Measurements from ENCODE around the gene ATP6V1B1. TPM values are rescaled to one million over a fixed set of nuclear protein-coding genes. Genes with fewer than 3 reads are reported as not detected.
"Not testable (repeated sequence)": the region's sequence is repeated elsewhere in the genome, so short reads cannot be mapped to it uniquely, and the experiment has no call there.

The ATP6V1B1 gene
- total RNA-seq, 2 donors from 2014 or later: not detected

DNA sequence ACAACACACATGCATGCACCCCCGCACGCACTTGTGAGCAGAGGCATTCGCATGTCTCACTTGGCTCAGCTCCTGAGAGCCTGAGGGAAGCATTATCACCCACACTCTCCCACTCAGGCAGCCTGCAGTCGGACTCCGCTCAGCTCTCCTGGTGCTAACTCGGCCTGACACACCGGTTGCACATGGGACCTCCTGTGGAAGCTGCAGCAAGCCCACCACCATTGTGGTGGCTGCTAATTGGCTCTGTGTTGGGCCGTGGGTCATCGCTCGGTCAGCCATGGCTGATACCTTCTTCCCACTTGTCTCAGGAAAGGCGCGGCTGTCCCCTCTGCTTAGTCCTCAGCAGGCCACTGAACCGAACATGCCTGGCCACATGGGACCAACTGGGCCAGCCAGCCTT is 72.6 kb downstream of the ATP6V1B1 start:
- Histone ChIP-seq H3K27me3 (no peaks in the 10 kb centered on the region), H3K4me1 (no peaks in the 10 kb centered on the region), H3K27ac (no peak overlapping the region)

DNA sequence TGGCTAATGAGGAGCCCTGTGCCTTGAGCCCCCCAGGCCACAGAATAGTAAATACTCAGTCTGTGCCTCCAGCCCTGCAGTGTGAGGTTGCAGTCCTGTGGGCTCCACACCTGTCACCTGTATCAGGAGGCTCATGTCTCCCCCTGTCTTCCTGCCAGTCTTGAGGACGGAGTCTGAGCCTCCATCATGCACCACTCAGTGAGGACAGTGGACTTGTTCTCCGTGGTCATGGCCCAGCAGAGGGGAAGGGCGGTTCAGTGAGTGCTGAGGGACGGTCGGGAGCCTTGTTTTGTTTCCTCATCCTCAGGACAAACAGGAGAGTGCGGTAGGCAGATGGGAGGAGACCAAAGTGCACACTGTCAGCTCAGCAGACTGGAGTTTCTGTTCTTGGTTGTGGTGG is 76.1 kb downstream of the ATP6V1B1 start:
- H3K4me1 ChIP-seq; DNase-seq; H3K27me3 ChIP-seq; H3K9ac ChIP-seq (ENCODE audit: low read depth in 2 of 2, low read length in 2 of 2); H3K9me3 ChIP-seq; H3K4me3 ChIP-seq; H3K27ac ChIP-seq; H3K36me3 ChIP-seq; intact Hi-C loops (cut with DNase I): not testable (repeated sequence)

More for the DNA sequence above, 72.6 kb downstream of the ATP6V1B1 start:
- Histone ChIP-seq H3K36me3 (no peaks in the 10 kb centered on the region), H3K4me3 (no peak overlapping the region), H3K9me3 (no peaks in the 10 kb centered on the region), H3K9ac (ENCODE audit: low read depth in 2 of 2, low read length in 2 of 2) (no peak overlapping the region)
- intact Hi-C loops (cut with DNase I): no loop called here
- TF ChIP-seq, protein P1, sequence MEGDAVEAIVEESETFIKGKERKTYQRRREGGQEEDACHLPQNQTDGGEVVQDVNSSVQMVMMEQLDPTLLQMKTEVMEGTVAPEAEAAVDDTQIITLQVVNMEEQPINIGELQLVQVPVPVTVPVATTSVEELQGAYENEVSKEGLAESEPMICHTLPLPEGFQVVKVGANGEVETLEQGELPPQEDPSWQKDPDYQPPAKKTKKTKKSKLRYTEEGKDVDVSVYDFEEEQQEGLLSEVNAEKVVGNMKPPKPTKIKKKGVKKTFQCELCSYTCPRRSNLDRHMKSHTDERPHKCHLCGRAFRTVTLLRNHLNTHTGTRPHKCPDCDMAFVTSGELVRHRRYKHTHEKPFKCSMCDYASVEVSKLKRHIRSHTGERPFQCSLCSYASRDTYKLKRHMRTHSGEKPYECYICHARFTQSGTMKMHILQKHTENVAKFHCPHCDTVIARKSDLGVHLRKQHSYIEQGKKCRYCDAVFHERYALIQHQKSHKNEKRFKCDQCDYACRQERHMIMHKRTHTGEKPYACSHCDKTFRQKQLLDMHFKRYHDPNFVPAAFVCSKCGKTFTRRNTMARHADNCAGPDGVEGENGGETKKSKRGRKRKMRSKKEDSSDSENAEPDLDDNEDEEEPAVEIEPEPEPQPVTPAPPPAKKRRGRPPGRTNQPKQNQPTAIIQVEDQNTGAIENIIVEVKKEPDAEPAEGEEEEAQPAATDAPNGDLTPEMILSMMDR (IDR thresholded peaks at IDR 0.05): no peak
- no peak for DNase-seq

Other genes with a start within 250 kb of the ATP6V1B1 start
- 1 to 10 TPM in 1 of 2 donors, under 1 TPM in 1; 0.79 to 1.1 TPM for gene ADD2, start 167.7 kb upstream of the ATP6V1B1 start, total RNA-seq
- not detected for gene FIGLA, start 145.3 kb upstream of the ATP6V1B1 start, total RNA-seq
- gene CLEC4F, start 115.3 kb upstream of the ATP6V1B1 start, total RNA-seq: under 1 TPM in 1 of 2 donors, not detected in 1; 0.12 TPM
- gene CD207, start 100.1 kb upstream of the ATP6V1B1 start, total RNA-seq: under 1 TPM in 1 of 2 donors, not detected in 1; 0.21 TPM
- not detected for gene VAX2, start 35.3 kb upstream of the ATP6V1B1 start, total RNA-seq
- under 1 TPM in 1 of 2 donors, not detected in 1; 0.40 TPM for gene ANKRD53, start 42.7 kb downstream of the ATP6V1B1 start, total RNA-seq
- 10 to 100 TPM; 43.6 to 58.8 TPM for gene TEX261, start 59.0 kb downstream of the ATP6V1B1 start, total RNA-seq
- gene NAGK, start 132.7 kb downstream of the ATP6V1B1 start, total RNA-seq: 10 to 100 TPM; 55.6 to 68.4 TPM
- gene MCEE, start 194.3 kb downstream of the ATP6V1B1 start, total RNA-seq: 10 to 100 TPM; 20.3 to 23.2 TPM
- 10 to 100 TPM; 18.7 to 26.4 TPM for gene MPHOSPH10, start 194.7 kb downstream of the ATP6V1B1 start, total RNA-seq